ENCODE data around the gene LYSET. TPM values are rescaled to one million over a fixed set of nuclear protein-coding genes. Genes with fewer than 3 reads are reported as not detected.

Gene LYSET
- total and polyA plus RNA-seq, 10 of the 15 experiments (the other 5 are each of a cell fraction or from before 2014, with no cell fraction given), result 11.9 to 34.5 (median 21.2) TPM

DNA sequence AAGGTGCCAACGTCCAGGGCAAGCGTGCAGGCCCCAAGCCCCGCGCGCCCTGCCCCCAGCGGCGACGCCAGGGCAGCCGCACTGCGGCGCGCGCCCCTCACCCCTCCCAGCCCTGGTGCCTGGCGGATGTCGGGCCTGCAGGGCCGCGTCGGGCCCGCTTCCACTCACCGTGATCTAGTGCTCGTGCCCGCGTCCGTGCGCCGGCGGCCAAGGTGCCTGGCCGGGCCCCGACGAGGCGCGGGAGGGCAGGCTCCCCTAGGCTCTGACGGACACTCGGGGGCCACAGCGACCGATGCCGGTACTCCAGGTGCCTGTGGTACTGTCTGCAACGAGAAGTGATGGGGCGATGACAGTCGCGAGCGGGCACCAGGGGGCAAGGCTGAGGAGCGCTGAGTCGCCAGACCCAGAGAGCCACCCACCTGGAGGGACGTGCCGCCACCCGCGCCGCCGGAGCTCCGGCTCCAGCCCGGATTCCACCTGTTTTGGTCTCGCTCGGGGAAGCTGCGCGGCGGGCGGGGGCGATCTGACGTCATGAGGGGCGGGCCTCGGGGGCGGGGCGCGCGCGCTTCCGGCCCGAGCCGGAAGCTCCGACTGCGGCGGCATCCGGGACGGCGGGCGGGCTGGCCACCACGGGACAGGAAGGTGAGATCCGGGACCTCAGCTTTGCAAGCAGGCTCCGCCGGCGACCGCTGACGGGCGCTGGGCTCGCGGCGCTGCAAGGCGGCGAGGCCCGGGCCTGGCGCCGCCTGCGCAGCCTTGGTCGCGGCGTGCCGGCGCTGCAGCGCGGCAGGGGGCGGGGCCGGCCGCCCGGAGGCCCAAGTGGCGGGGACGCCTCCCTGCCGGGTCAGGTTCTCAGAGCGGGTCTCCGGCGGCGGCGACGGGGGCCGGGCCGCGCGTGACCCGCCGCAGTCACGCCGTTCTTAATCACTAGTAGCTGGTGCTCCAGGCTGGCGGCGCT, at the start of gene LYSET, which contains the start of gene MOAP1 (continued):
- TF ChIP-seq KLF5 (IDR thresholded peaks at IDR 0.05; ENCODE audit: partially characterized antibody) (no peak), ELK1 (IDR thresholded peaks at IDR 0.05; ENCODE audit: low read depth, low read length) (peak; percentile 24; the same call in 1 of the 2 replicates), NFIC (IDR thresholded peaks at IDR 0.05; ENCODE audit: low read depth, low read length) (no peak), ZNF24 (IDR thresholded peaks at IDR 0.05) (0 out of 2 replicates have a peak, but pooled peaks have one; percentile 7), HCFC1 (IDR thresholded peaks at IDR 0.05; ENCODE audit: low read length) (no peak; the same call in 1 of the 2 replicates), RELA (IDR thresholded peaks at IDR 0.05; ENCODE audit: borderline replicate concordance, partially characterized antibody) (no peak), CEBPB (IDR thresholded peaks at IDR 0.05; ENCODE audit: borderline replicate concordance in 1 of 2, low read depth in 2 of 2, low read length in 2 of 2) (no peak), FOXK2 (IDR thresholded peaks at IDR 0.05) (no peak), SIN3A (IDR thresholded peaks at IDR 0.05; ENCODE audit: low read depth, low read length) (no peak; the same call in 1 of the 2 replicates), ZNF384 (IDR thresholded peaks at IDR 0.05; ENCODE audit: borderline replicate concordance, low read depth, low read length) (no peak), HDGF (IDR thresholded peaks at IDR 0.05) (peak; percentile 34; the same call in 1 of the 2 replicates), SIX5 (IDR thresholded peaks at IDR 0.05; ENCODE audit: low read depth, low read length, severe bottlenecking) (no peak), NBN (IDR thresholded peaks at IDR 0.05) (peak; percentile 76), GABPA (IDR thresholded peaks at IDR 0.05; ENCODE audit: low read depth) (peak; percentile 80), CREB1 (IDR thresholded peaks at IDR 0.05; ENCODE audit: low read depth) (peak; percentile 78), REST (IDR thresholded peaks at IDR 0.05; ENCODE audit: low read depth, low read length) (no peak)
- TF ChIP-seq, protein P1, sequence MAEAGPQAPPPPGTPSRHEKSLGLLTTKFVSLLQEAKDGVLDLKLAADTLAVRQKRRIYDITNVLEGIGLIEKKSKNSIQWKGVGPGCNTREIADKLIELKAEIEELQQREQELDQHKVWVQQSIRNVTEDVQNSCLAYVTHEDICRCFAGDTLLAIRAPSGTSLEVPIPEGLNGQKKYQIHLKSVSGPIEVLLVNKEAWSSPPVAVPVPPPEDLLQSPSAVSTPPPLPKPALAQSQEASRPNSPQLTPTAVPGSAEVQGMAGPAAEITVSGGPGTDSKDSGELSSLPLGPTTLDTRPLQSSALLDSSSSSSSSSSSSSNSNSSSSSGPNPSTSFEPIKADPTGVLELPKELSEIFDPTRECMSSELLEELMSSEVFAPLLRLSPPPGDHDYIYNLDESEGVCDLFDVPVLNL (IDR thresholded peaks at IDR 0.05; ENCODE audit: low read depth, low read length), result no peak
- TF ChIP-seq, protein P2, sequence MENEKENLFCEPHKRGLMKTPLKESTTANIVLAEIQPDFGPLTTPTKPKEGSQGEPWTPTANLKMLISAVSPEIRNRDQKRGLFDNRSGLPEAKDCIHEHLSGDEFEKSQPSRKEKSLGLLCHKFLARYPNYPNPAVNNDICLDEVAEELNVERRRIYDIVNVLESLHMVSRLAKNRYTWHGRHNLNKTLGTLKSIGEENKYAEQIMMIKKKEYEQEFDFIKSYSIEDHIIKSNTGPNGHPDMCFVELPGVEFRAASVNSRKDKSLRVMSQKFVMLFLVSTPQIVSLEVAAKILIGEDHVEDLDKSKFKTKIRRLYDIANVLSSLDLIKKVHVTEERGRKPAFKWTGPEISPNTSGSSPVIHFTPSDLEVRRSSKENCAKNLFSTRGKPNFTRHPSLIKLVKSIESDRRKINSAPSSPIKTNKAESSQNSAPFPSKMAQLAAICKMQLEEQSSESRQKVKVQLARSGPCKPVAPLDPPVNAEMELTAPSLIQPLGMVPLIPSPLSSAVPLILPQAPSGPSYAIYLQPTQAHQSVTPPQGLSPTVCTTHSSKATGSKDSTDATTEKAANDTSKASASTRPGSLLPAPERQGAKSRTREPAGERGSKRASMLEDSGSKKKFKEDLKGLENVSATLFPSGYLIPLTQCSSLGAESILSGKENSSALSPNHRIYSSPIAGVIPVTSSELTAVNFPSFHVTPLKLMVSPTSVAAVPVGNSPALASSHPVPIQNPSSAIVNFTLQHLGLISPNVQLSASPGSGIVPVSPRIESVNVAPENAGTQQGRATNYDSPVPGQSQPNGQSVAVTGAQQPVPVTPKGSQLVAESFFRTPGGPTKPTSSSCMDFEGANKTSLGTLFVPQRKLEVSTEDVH (IDR thresholded peaks at IDR 0.05; ENCODE audit: low read depth, partially characterized antibody), result no peak
